ENCODE results near the gene SFSWAP.
A peak's percentile ranks its signal among the peaks of the same experiment; 100 is the strongest.

Gene SFSWAP

GRCh38 chr12:131713349-131713748 is 2.5 kb downstream of the SFSWAP start:
- no peaks in the 10 kb centered on the region for H3K27me3 Mint-ChIP-seq
- no peaks in the 10 kb centered on the region for H3K9me3 Mint-ChIP-seq
- H3K27ac Mint-ChIP-seq = no peak overlapping the region
- H3K36me3 Mint-ChIP-seq = peaks cover 8% of the 10 kb centered on the region
- H3K4me3 Mint-ChIP-seq = peak overlapping the region; percentile 59
- peaks cover 25% of the 10 kb centered on the region for H3K4me1 Mint-ChIP-seq

GRCh38 chr12:131714759-131715158 is 3.9 kb downstream of the SFSWAP start:
- peaks cover 11% of the 10 kb centered on the region for H3K36me3 Mint-ChIP-seq
- no peak overlapping the region for H3K4me3 Mint-ChIP-seq
- no peaks in the 10 kb centered on the region for H3K9me3 Mint-ChIP-seq
- no peaks in the 10 kb centered on the region for H3K27me3 Mint-ChIP-seq
- H3K27ac Mint-ChIP-seq = no peak overlapping the region
- H3K4me1 Mint-ChIP-seq = peaks cover 21% of the 10 kb centered on the region

GRCh38 chr12:131716282-131716681 is 5.4 kb downstream of the SFSWAP start:
- H3K27ac Mint-ChIP-seq = no peak overlapping the region
- H3K27me3 Mint-ChIP-seq = no peaks in the 10 kb centered on the region
- H3K9me3 Mint-ChIP-seq = no peaks in the 10 kb centered on the region
- peaks cover 21% of the 10 kb centered on the region for H3K4me1 Mint-ChIP-seq
- peaks cover 16% of the 10 kb centered on the region for H3K36me3 Mint-ChIP-seq
- H3K4me3 Mint-ChIP-seq = no peak overlapping the region

GRCh38 chr12:131720241-131720640 is 9.4 kb downstream of the SFSWAP start:
- peaks cover 29% of the 10 kb centered on the region for H3K4me1 Mint-ChIP-seq
- H3K9me3 Mint-ChIP-seq = no peaks in the 10 kb centered on the region

GRCh38 chr12:131720921-131721320 is 10.0 kb downstream of the SFSWAP start:
- Mint-ChIP-seq H3K27ac (no peak overlapping the region), H3K9me3 (no peaks in the 10 kb centered on the region), H3K36me3 (peaks cover 19% of the 10 kb centered on the region), H3K4me1 (peaks cover 29% of the 10 kb centered on the region), H3K4me3 (no peak overlapping the region), H3K27me3 (no peaks in the 10 kb centered on the region)

More at GRCh38 chr12:131720241-131720640, 9.4 kb downstream of the SFSWAP start:
- peaks cover 19% of the 10 kb centered on the region for H3K36me3 Mint-ChIP-seq
- no peaks in the 10 kb centered on the region for H3K27me3 Mint-ChIP-seq
- H3K4me3 Mint-ChIP-seq = no peak overlapping the region
- no peak overlapping the region for H3K27ac Mint-ChIP-seq

- Mint-ChIP-seq H3K27me3 (no peaks in the 10 kb centered on the region), H3K27ac (no peak overlapping the region), H3K36me3 (peaks cover 17% of the 10 kb centered on the region), H3K4me1 (peaks cover 29% of the 10 kb centered on the region), H3K9me3 (no peaks in the 10 kb centered on the region), H3K4me3 (no peak overlapping the region)
Measured at GRCh38 chr12:131721548-131721947, 10.7 kb downstream of the SFSWAP start.

GRCh38 chr12:131723532-131723931 is 12.6 kb downstream of the SFSWAP start:
- H3K27ac Mint-ChIP-seq = no peak overlapping the region
- H3K36me3 Mint-ChIP-seq = peaks cover 13% of the 10 kb centered on the region
- H3K4me3 Mint-ChIP-seq = no peak overlapping the region
- peaks cover 29% of the 10 kb centered on the region for H3K4me1 Mint-ChIP-seq
- H3K27me3 Mint-ChIP-seq = no peaks in the 10 kb centered on the region
- no peaks in the 10 kb centered on the region for H3K9me3 Mint-ChIP-seq

- Mint-ChIP-seq H3K27me3 (no peaks in the 10 kb centered on the region), H3K4me1 (peaks cover 29% of the 10 kb centered on the region), H3K9me3 (no peaks in the 10 kb centered on the region), H3K36me3 (peaks cover 12% of the 10 kb centered on the region), H3K27ac (no peak overlapping the region), H3K4me3 (no peak overlapping the region)
Measured at GRCh38 chr12:131724534-131724933, 13.6 kb downstream of the SFSWAP start.

- peaks cover 12% of the 10 kb centered on the region for H3K36me3 Mint-ChIP-seq
- no peak overlapping the region for H3K27ac Mint-ChIP-seq
- peaks cover 29% of the 10 kb centered on the region for H3K4me1 Mint-ChIP-seq
Measured at GRCh38 chr12:131725503-131725902, 14.6 kb downstream of the SFSWAP start.

GRCh38 chr12:131728720-131729119 is 17.8 kb downstream of the SFSWAP start:
- Mint-ChIP-seq H3K27me3 (no peaks in the 10 kb centered on the region), H3K27ac (no peak overlapping the region), H3K4me3 (no peak overlapping the region), H3K9me3 (no peaks in the 10 kb centered on the region), H3K36me3 (peaks cover 10% of the 10 kb centered on the region), H3K4me1 (peaks cover 5% of the 10 kb centered on the region)

More at GRCh38 chr12:131725503-131725902, 14.6 kb downstream of the SFSWAP start:
- no peaks in the 10 kb centered on the region for H3K27me3 Mint-ChIP-seq
- no peaks in the 10 kb centered on the region for H3K9me3 Mint-ChIP-seq
- H3K4me3 Mint-ChIP-seq = no peak overlapping the region

- Mint-ChIP-seq H3K4me1 (no peaks in the 10 kb centered on the region), H3K4me3 (no peak overlapping the region), H3K27me3 (no peaks in the 10 kb centered on the region), H3K27ac (no peak overlapping the region), H3K36me3 (peaks cover 10% of the 10 kb centered on the region), H3K9me3 (no peaks in the 10 kb centered on the region)
Measured at GRCh38 chr12:131729254-131729955, 18.5 kb downstream of the SFSWAP start.

- no peaks in the 10 kb centered on the region for H3K9me3 Mint-ChIP-seq
- no peak overlapping the region for H3K27ac Mint-ChIP-seq
- H3K4me1 Mint-ChIP-seq = no peaks in the 10 kb centered on the region
- H3K27me3 Mint-ChIP-seq = no peaks in the 10 kb centered on the region
- H3K36me3 Mint-ChIP-seq = peaks cover 11% of the 10 kb centered on the region
- no peak overlapping the region for H3K4me3 Mint-ChIP-seq
Measured at GRCh38 chr12:131732996-131733615, 22.2 kb downstream of the SFSWAP start.

- peaks cover 11% of the 10 kb centered on the region for H3K36me3 Mint-ChIP-seq
- H3K27ac Mint-ChIP-seq = no peak overlapping the region
- H3K4me3 Mint-ChIP-seq = no peak overlapping the region
- H3K4me1 Mint-ChIP-seq = no peaks in the 10 kb centered on the region
- no peaks in the 10 kb centered on the region for H3K9me3 Mint-ChIP-seq
- no peaks in the 10 kb centered on the region for H3K27me3 Mint-ChIP-seq
Measured at GRCh38 chr12:131733874-131734273, 23.0 kb downstream of the SFSWAP start.

GRCh38 chr12:131734336-131735152 is 23.7 kb downstream of the SFSWAP start:
- Mint-ChIP-seq H3K36me3 (peaks cover 11% of the 10 kb centered on the region), H3K4me3 (no peak overlapping the region), H3K27ac (no peak overlapping the region), H3K9me3 (no peaks in the 10 kb centered on the region), H3K27me3 (no peaks in the 10 kb centered on the region), H3K4me1 (no peaks in the 10 kb centered on the region)

GRCh38 chr12:131735153-131735456 is 24.2 kb downstream of the SFSWAP start:
- Mint-ChIP-seq H3K36me3 (peaks cover 12% of the 10 kb centered on the region), H3K4me1 (no peaks in the 10 kb centered on the region), H3K4me3 (no peak overlapping the region), H3K9me3 (no peaks in the 10 kb centered on the region), H3K27me3 (no peaks in the 10 kb centered on the region), H3K27ac (no peak overlapping the region)

Measured in activated naive CD4-positive, alpha-beta T cell treated with anti-CD3 and anti-CD28 coated beads, Interleukin-2, amount 50 U/mL, for 24 hours (primary cell).